ENCODE results near the gene ILF3.

The ILF3 gene

GRCh38 chr19:10699650-10700335 is 45.6 kb downstream of the ILF3 start:
- H3K4me3 ChIP-seq (ENCODE audit: low read depth, low read length): no peak overlapping the region
- peak; percentile 60 for TF ChIP-seq CTCF (IDR thresholded peaks at IDR 0.05; ENCODE audit: insufficient read depth, low read depth, low read length, missing control alignments)
- DNase-seq (ENCODE audit: low read depth): peak; percentile 79

GRCh38 chr19:10701955-10702525 is 47.9 kb downstream of the ILF3 start:
- DNase-seq (ENCODE audit: low read depth): peak; percentile 57
- TF ChIP-seq CTCF (IDR thresholded peaks at IDR 0.05; ENCODE audit: insufficient read depth, low read depth, low read length, missing control alignments): peak; percentile 13
- peak overlapping the region; percentile 87 for H3K4me3 ChIP-seq (ENCODE audit: low read depth, low read length)

- H3K4me3 ChIP-seq (ENCODE audit: low read depth, low read length): no peak overlapping the region
- DNase-seq (ENCODE audit: low read depth): no peak
- TF ChIP-seq CTCF (IDR thresholded peaks at IDR 0.05; ENCODE audit: insufficient read depth, low read depth, low read length, missing control alignments): no peak
Measured at GRCh38 chr19:10706990-10707389, 52.8 kb downstream of the ILF3 start.

- H3K4me3 ChIP-seq (ENCODE audit: low read depth, low read length): no peak overlapping the region
- no peak for DNase-seq (ENCODE audit: low read depth)
- TF ChIP-seq CTCF (IDR thresholded peaks at IDR 0.05; ENCODE audit: insufficient read depth, low read depth, low read length, missing control alignments): no peak
Measured at GRCh38 chr19:10707440-10707839, 53.3 kb downstream of the ILF3 start.

GRCh38 chr19:10708291-10708690 is 54.1 kb downstream of the ILF3 start:
- no peak overlapping the region for H3K4me3 ChIP-seq (ENCODE audit: low read depth, low read length)
- no peak for DNase-seq (ENCODE audit: low read depth)
- no peak for TF ChIP-seq CTCF (IDR thresholded peaks at IDR 0.05; ENCODE audit: insufficient read depth, low read depth, low read length, missing control alignments)

GRCh38 chr19:10712045-10712444 is 57.9 kb downstream of the ILF3 start:
- no peak overlapping the region for H3K4me3 ChIP-seq (ENCODE audit: low read depth, low read length)
- DNase-seq (ENCODE audit: low read depth): no peak
- TF ChIP-seq CTCF (IDR thresholded peaks at IDR 0.05; ENCODE audit: insufficient read depth, low read depth, low read length, missing control alignments): no peak

- no peak for TF ChIP-seq CTCF (IDR thresholded peaks at IDR 0.05; ENCODE audit: insufficient read depth, low read depth, low read length, missing control alignments)
- no peak for DNase-seq (ENCODE audit: low read depth)
- no peak overlapping the region for H3K4me3 ChIP-seq (ENCODE audit: low read depth, low read length)
Measured at GRCh38 chr19:10712754-10713153, 58.6 kb downstream of the ILF3 start.

Data from GM12865 (cell line).